Epidermal melanocyte (primary cell): Measurements from ENCODE around the gene ZFP1.

ENCODE experiments used
- DNase-seq: peaks from one replicate; pipeline ENCODE4 v3.0.0; 2011; ENCODE audit warnings: low spot score; ENCODE audit not compliant: insufficient read length

Gene ZFP1

GRCh38 chr16:75148311-75149195 is at the start of gene ZFP1:
ZFP1 (plus strand) TSS chr16:75148524; CDS start chr16:75152952, 4,428 bp downstream.
- peak; percentile 97 for DNase-seq

- DNase-seq = no peak
These were observed 49.2 kb upstream of the ZFP1 start for GRCh38 chr16:75099075-75099667.

DNA sequence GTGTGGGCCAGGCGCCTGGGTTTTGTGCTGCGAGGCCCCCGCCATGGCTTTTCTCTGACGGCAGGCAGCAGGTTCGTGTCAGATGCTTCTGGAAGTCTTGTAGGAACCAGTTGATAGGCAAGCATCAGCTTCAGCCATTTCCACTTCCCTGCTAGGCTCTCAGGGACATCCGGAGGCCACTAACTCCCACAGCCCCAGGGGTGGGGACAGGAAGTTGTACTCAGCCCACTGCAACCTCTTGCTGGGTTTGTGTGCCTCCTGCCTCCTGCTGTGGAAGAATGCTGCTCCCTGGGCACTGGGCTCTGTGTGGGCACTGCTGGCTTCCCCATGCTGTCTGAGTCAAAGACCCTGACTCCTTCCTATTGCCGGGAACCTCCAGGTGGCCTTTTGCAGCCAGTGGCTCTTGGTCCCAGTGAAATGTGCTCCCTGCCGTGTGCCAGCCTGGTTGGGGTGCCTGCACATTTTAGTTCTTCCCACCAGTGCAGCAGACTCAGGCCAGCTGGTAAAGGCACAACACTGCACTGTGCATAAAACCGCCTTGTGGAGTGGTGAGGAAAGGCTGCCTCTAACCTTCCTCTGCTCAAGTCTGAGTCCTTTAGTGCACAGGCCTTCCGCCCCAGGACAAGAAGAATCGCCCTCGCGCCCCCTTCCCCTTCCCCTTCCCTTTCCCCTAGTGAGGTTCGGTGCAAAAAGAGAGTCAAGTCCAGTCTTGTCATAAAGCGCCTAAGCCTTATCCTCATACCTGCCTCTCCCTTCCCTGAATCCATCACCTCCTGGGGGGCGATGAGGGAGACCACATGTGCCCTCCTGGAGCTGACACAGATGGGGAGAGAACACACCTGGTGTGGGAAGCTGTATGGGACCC is 48.4 kb upstream of the ZFP1 start:
- DNase-seq = no peak

- DNase-seq = no peak
These were observed 47.7 kb upstream of the ZFP1 start for GRCh38 chr16:75100603-75100990.

DNA sequence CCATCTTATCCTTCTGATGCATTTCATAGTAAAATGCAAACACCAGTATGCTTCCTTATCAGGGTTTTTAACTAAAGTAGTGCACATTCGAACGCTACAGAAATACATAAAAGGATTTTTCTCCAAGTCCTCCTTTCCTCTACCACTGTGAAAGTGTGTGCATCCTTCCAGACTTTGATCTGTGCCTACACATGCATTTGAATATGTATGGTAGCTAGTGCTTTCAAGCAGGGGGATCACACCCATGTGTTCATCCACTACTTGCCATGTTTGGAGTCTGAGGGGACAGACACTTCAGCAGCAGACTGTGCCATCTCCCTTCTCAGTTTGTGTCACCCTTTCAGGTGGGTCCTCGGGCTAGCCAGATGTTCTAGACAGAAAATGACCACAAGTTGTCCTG is 46.7 kb upstream of the ZFP1 start:
- DNase-seq = no peak

- no peak for DNase-seq
These were observed 45.7 kb upstream of the ZFP1 start for GRCh38 chr16:75102595-75102994.

DNA sequence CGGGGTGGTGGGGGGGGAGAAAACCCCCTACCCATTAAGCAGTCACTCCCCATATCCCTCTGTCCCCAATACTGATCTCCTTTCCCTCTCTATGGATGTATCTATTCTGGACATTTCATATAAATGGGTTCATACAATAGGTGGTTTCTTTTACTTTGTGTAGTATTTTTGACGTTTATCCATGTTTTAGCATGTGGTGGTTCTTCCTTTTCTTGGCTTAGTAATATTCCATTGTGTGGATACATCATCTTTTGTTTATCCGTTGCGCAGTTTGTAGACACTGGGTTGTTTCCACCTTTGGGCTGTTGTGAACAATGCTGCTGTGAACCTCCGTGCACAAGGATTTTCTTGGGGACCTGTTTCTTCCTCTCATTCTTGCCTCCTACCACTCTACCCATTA is 44.3 kb upstream of the ZFP1 start:
- no peak for DNase-seq

DNA sequence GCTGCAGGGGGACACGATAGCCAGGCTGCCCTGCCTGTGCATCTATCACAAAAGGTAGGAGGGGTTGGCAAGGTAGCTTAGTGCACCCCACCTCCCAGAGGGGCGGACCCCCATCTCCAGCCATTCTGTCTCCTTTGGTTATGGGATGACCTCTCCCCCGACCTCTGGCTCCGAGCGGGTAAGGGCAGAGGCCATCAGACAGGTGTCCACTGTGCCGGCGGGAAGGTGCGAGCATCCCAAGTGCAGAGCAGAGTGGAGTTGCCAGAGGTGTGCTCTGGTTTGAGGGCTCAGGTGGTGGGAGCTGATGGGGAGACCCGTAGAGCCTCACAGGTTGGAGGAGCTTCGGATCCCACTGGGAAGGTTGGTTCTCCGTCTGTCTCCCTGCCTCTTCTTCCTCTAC is 43.5 kb upstream of the ZFP1 start:
- no peak for DNase-seq

DNA sequence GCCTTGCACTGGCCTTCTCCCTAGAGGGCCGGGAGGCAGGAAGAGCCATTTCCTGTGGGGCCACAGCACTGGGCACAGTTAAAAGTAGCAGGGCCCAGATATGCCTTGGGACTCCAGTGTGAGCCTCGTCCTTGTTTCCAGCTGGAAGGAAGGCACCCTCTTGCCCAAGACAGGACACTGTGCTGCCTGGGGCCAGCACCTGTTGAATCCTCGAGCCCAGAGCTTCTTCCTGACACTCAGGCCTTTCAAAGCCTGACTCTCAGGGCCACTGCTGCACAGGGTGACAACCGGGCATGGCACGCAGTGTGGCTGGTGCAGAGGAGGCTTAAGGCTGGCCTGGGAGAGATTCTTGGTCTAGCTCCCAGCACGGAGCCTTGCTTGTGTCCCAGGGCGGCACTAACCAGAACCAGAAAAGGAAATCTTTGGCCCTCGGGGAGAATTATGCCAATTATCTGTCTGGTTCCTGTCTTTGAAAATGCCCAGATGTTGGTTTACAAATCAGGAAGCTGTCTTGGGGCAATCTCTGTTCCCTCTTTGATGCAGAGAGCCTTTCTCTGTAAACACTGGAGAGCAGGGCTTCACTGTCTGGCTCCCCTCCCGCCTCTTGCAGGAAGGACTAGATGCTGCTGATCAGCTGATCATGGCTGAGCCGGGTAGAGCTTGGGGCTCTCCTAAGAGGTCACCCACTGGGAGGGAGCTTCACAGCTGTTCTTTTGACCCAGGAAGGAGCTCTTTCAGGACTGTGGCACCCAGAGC is 42.8 kb upstream of the ZFP1 start:
- peak; percentile 66 for DNase-seq

DNA sequence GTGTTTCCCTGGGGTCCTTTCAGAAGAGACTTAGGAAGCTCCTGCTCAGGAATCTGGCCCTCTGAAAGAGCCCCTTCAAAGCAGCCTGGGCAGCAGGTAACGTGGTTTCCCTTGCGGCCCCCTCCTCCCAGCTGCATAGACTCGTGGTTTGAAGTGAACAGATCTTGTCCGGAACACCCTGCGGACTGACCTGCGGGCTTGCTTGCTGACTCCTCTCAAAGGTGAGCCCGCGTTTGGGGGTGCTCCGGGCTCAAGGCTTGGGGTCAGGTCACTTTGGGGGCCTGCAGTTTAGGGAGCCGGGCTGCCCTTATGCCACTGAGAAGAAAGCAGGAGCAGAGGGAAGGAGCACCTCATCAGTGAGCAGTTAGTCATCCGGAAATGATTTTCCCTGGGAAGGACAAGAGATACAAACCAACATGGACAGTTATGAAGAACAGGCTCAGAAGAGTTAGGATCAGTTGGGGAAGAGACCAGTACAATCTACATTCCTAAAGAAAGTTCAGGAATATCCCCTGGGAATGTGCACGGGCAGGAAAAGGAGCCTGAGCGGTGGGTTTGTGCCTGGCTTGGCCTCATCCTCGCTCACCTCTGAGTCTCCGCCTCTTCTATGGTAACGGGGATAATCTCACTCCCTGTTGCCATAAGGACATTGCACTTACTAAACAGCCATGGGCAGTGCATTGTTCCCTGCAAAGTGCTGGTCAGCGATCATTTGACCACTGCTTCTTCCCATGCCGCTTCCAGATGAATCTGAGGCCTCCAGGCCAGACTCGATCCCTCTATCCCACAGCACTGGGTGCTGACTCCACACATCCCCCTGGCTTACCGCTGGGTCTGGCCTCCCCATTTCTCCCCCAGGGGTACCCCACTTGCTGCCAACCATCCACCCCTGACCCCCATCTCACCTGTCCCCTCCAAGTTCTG is 41.7 kb upstream of the ZFP1 start:
- DNase-seq = no peak

DNA sequence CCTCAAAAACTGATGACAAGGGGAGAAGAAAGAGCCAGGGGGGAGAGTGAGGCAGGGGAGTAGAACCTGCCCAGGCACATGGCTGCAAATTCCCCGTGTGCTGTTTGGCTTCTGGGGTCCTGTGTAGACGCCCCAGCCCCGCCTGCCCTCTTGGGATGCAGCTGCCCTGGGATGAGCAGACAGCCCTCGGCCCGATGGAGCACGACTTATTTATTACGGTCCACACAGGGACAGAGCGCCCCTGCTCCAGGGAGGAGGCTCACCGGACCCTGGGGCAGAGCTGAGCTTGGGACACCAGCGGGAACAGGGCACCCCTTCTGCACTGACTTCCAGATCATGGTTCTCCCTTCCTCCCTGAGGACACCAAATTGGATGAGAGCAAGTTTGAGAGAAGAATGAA is 40.8 kb upstream of the ZFP1 start:
- DNase-seq = no peak

DNA sequence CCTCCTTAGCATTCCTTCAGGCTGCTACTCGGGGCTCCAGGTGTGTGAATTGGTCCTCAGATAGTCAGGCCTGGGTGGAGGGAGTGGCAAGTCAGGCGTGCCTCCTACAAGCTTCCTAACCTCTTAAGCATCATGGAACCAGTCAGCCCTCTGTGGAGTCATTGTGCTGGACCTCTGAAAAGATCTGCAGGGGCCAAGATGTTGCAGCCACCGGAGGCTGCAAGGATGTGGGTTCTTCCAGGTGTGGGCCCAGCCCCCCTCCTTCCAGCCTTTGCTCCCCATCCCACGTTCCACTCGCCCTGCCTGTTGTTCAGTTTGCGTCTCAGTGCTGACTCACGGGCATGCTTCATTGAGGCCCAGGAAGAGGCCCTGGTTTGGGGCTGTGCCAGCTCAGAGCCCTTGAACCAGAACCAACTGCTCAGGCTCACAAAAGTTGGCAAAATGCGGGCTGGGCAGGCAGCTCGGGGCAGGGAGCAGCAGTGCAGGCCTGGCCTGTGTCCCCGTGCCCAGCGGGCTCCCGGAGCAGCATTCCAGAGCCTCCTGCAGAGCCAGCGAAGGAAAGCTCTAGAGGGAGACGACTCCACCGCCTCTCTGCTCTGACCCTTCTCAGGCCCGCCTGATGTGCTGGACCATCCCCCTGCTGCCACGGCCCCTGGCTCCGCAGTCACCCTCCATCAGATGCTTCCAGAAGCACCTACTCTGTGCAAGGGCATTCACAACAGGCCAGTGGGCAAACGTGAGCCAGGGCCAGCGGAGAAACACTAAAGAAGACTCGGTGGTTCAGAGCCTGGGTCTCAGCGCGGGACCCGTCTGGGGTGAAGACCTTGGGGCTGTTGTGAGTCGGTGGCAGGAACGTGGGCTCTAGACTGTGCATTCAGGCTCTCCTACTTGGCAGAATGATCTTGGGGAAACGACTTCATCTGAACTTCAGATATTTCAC is 39.3 kb upstream of the ZFP1 start:
- peak; percentile 36 for DNase-seq

GRCh38 chr16:75109732-75110243 is 38.5 kb upstream of the ZFP1 start:
- DNase-seq = no peak

GRCh38 chr16:75110637-75111513 is 37.4 kb upstream of the ZFP1 start:
- peak; percentile 89 for DNase-seq

DNA sequence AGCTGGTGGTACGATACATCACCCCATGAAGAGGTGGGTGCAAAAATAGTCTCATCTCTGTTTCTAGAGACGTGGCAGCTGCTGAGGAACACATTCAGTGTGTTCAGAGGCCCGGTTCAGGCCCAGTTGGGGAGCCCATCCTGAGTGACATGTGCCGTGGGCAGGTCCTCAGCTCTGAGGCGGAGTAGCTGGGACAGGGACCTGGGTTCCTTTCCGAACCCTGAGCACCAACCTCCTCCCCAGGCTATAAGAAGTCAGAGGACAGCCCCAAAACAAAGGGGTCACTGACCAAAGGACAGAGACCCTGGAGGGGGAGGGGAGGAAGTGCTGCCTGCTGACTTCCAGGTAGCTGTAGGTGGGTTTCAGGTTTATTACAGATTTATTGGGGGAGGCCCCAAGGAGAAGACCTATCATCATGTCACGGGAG is 36.8 kb upstream of the ZFP1 start:
- no peak for DNase-seq

- no peak for DNase-seq
These were observed 36.2 kb upstream of the ZFP1 start for GRCh38 chr16:75111961-75112733.
